Upper lobe of right lung (tissue), 1 donor: ENCODE data around the gene HOXB3. TPM values are rescaled to one million over a fixed set of nuclear protein-coding genes. Genes with fewer than 3 reads are reported as not detected.
A peak's percentile ranks its signal among the peaks of the same experiment; 100 is the strongest.

Experiments
- ATAC-seq: fragments of 200-7000 bp; cut with Tn5 transposase; one replicate; pipeline ENCODE4 v1.9.1; 2020; ENCODE audit warnings: mild to moderate bottlenecking, moderate library complexity
- DNase-seq: peaks from one replicate; pipeline ENCODE4 v3.0.0-alpha.2; 2020
- H3K27ac ChIP-seq: fragments of 200-600 bp; one replicate; pipeline ENCODE4 v1.8.0; 2022
- H3K27me3 ChIP-seq: fragments of 200-600 bp; one replicate; pipeline ENCODE4 v1.8.0; 2022; ENCODE audit warnings: mild to moderate bottlenecking
- H3K36me3 ChIP-seq: fragments of 200-600 bp; one replicate; pipeline ENCODE4 v1.8.0; 2022
- H3K4me1 ChIP-seq: fragments of 200-600 bp; one replicate; pipeline ENCODE4 v1.8.0; 2022
- H3K4me3 ChIP-seq: fragments of 200-600 bp; one replicate; pipeline ENCODE4 v1.8.0; 2022; ENCODE audit warnings: mild to moderate bottlenecking
- H3K9me3 ChIP-seq: fragments of 200-600 bp; one replicate; pipeline ENCODE4 v1.8.0; 2022
- intact Hi-C: fragments of 100-400 bp; cut with DNase I; formaldehyde crosslinking; loops from one replicate; pipeline ENCODE4 v1.11.0; 2022
- total RNA-seq: library from RNA; stranded (reverse); fragmentation: NEBNext Ultra II Directional; extraction: Animal tissue kit (Norgen Biotek cat#: 25700); gene quantifications from one replicate; pipeline ENCODE4 v1.2.1, GENCODE V29; 2021
- TF ChIP-seq, protein P1 (sequence below): fragments of 200-600 bp; IDR thresholded peaks from one replicate; pipeline ENCODE4 v1.8.0; 2022; ENCODE audit warnings: antibody characterized with exemption
- donor health status: DM: no; HTN: yes; CAD: no; lungs with severe emphysema.

HOXB3 gene
- total RNA-seq, 1 donor from 2014 or later, result 13.3 TPM

- TF ChIP-seq, protein P1, sequence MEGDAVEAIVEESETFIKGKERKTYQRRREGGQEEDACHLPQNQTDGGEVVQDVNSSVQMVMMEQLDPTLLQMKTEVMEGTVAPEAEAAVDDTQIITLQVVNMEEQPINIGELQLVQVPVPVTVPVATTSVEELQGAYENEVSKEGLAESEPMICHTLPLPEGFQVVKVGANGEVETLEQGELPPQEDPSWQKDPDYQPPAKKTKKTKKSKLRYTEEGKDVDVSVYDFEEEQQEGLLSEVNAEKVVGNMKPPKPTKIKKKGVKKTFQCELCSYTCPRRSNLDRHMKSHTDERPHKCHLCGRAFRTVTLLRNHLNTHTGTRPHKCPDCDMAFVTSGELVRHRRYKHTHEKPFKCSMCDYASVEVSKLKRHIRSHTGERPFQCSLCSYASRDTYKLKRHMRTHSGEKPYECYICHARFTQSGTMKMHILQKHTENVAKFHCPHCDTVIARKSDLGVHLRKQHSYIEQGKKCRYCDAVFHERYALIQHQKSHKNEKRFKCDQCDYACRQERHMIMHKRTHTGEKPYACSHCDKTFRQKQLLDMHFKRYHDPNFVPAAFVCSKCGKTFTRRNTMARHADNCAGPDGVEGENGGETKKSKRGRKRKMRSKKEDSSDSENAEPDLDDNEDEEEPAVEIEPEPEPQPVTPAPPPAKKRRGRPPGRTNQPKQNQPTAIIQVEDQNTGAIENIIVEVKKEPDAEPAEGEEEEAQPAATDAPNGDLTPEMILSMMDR, result no peak
- Histone ChIP-seq H3K36me3 (no peaks in the 10 kb centered on the region), H3K27ac (peak overlapping the region; percentile 9), H3K27me3 (peaks cover 62% of the 10 kb centered on the region), H3K4me1 (peaks cover 18% of the 10 kb centered on the region), H3K4me3 (no peak overlapping the region), H3K9me3 (no peaks in the 10 kb centered on the region)
- ATAC-seq, result no peak
- intact Hi-C loops, result no loop called here
- DNase-seq, result no peak
Observed at GRCh38 chr17:48567209-48567608, 22.8 kb downstream of the HOXB3 start.

DNA sequence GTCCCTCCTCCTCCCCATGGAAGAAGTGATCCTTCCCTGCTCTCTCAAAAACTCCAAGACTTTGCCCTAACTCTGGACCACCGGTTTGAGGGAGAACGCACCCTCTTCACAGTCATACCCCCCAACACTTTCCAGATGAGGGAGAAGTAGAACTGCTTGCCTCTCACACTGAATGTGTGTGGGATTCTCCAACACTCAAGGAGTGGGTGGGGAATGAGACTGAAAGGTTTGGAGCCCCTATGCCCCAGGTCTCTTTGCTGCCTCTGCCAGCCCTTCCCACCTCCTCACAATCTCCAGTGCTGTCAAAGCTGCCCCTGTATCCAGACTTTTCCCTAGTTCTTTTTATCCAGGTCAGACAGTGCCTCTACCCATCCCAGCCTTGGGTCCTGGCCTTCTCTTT is 23.3 kb downstream of the HOXB3 start:
- peaks cover 60% of the 10 kb centered on the region for H3K27me3 ChIP-seq
- peaks cover 17% of the 10 kb centered on the region for H3K4me1 ChIP-seq
- no peak overlapping the region for H3K4me3 ChIP-seq
- no peaks in the 10 kb centered on the region for H3K9me3 ChIP-seq
- intact Hi-C loops, result no loop called here
- ATAC-seq (no peak), DNase-seq (no peak)
- peak overlapping the region; percentile 9 for H3K27ac ChIP-seq
- no peaks in the 10 kb centered on the region for H3K36me3 ChIP-seq
- TF ChIP-seq, protein P1, result no peak

- peaks cover 17% of the 10 kb centered on the region for H3K4me1 ChIP-seq
- peaks cover 55% of the 10 kb centered on the region for H3K27me3 ChIP-seq
Observed at GRCh38 chr17:48565925-48566710, 23.9 kb downstream of the HOXB3 start.

GRCh38 chr17:48565022-48565554 is 25.0 kb downstream of the HOXB3 start:
- TF ChIP-seq, protein P1, result no peak
- intact Hi-C loops, result no loop called here
- ATAC-seq (no peak), DNase-seq (no peak)
- no peaks in the 10 kb centered on the region for H3K9me3 ChIP-seq
- no peaks in the 10 kb centered on the region for H3K36me3 ChIP-seq
- peak overlapping the region; percentile 35 for H3K4me3 ChIP-seq
- peak overlapping the region; percentile 59 for H3K27ac ChIP-seq
- peaks cover 49% of the 10 kb centered on the region for H3K27me3 ChIP-seq
- H3K4me1 ChIP-seq, result peaks cover 17% of the 10 kb centered on the region

More at GRCh38 chr17:48565925-48566710, 23.9 kb downstream of the HOXB3 start:
- intact Hi-C loops, result no loop called here
- no peak overlapping the region for H3K27ac ChIP-seq
- no peak overlapping the region for H3K4me3 ChIP-seq
- ATAC-seq, result no peak
- no peaks in the 10 kb centered on the region for H3K9me3 ChIP-seq
- no peaks in the 10 kb centered on the region for H3K36me3 ChIP-seq
- DNase-seq, result no peak
- TF ChIP-seq, protein P1, result no peak

GRCh38 chr17:48564188-48565021 is 25.6 kb downstream of the HOXB3 start:
- DNase-seq (no peak), ATAC-seq (no peak)
- Histone ChIP-seq H3K36me3 (no peaks in the 10 kb centered on the region), H3K4me1 (peaks cover 17% of the 10 kb centered on the region), H3K27me3 (peaks cover 48% of the 10 kb centered on the region), H3K4me3 (peak overlapping the region; percentile 35), H3K27ac (peak overlapping the region; percentile 59), H3K9me3 (no peaks in the 10 kb centered on the region)
- intact Hi-C loops, result no loop called here
- TF ChIP-seq, protein P1, result no peak
